Endometrial microvascular endothelial cells (primary cell): ENCODE results near the gene FRMD8. TPM values are rescaled to one million over a fixed set of nuclear protein-coding genes. Genes with fewer than 3 reads are reported as not detected.

Experiments
- total RNA-seq: library from RNA; depleted of rRNA; stranded (reverse); fragments of >200 nt; gene quantifications from one replicate; pipeline ENCODE4 v1.2.3, GENCODE V29; 2015; ENCODE audit errors: inconsistent ontology term

FRMD8 gene
- total RNA-seq, 1 donor from 2014 or later, result 103 TPM

Other genes with a start within 250 kb of the FRMD8 start
- not detected for gene SPDYC, start 216.4 kb upstream of the FRMD8 start, total RNA-seq
- 159 TPM for gene CAPN1, start 204.7 kb upstream of the FRMD8 start, total RNA-seq
- gene POLA2, start 124.7 kb upstream of the FRMD8 start, total RNA-seq, result 43.5 TPM
- gene CDC42EP2, start 71.8 kb upstream of the FRMD8 start, total RNA-seq, result 41.4 TPM
- 44.1 TPM for gene DPF2, start 52.8 kb upstream of the FRMD8 start, total RNA-seq
- gene TIGD3, start 31.9 kb upstream of the FRMD8 start, total RNA-seq, result not detected
- gene SLC25A45, start 4.0 kb upstream of the FRMD8 start, total RNA-seq, result 2.8 TPM
- gene NEAT1, start 36.2 kb downstream of the FRMD8 start, total RNA-seq, result 14.8 TPM
- gene MALAT1, start 112.4 kb downstream of the FRMD8 start, total RNA-seq, result 1,401 TPM
- gene SCYL1, start 138.4 kb downstream of the FRMD8 start, total RNA-seq, result 110 TPM
- 42.3 TPM for gene LTBP3, start 171.7 kb downstream of the FRMD8 start, total RNA-seq
- gene ZNRD2, start 183.8 kb downstream of the FRMD8 start, total RNA-seq, result 85.7 TPM
- 34.1 TPM for gene FAM89B, start 185.9 kb downstream of the FRMD8 start, total RNA-seq
- gene EHBP1L1, start 189.4 kb downstream of the FRMD8 start, total RNA-seq, result 50.5 TPM
- 2.3 TPM for gene KCNK7, start 209.2 kb downstream of the FRMD8 start, total RNA-seq
- gene MAP3K11, start 227.6 kb downstream of the FRMD8 start, total RNA-seq, result 101 TPM
- 44.9 TPM for gene PCNX3, start 229.1 kb downstream of the FRMD8 start, total RNA-seq